ENCODE results near the gene NDST1.

Gene NDST1

DNA sequence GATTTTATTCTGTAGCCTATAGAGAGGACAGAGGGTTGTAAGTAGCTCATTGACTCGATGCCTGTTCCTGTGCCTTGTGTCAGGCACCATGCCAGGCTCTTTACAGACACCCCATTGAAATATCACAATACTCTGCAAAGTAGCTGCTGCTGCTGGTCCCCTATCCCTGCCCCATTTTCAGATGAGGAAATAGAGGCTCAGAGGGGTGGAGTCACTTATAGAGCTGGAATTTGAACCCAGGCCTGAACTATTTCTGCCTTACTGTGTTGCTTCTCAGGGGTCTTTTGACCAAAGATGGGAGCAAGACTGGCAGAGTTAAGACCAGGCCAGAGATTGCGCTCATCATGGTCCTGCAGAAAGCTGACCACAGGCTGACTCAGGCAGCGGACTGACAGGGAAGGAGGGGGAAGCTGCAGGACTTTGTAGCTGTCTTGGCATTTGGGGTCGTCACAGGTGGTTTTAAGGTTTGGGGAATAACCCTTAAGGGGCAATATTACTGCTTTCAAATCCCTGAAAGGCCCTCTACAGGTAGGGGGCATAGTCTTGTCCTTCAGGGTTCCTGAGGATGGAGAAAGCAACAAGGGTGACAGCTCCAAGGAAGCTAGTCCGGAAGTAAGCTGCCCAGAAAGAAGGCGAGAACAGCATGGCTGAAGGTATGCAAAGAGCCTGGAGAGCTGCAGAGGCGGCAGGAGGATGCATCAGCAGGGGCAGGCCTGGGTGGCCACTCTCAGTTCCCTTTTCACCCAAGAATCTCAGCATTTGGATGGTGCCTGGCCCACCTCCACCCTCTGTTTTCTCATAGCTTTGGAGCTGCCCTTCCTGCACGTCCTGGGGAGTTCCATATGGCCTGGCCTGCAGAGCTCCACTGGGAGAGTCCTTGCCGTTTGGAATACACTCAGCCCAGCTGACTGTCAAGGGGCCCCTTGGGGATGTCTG lies 18.3 kb upstream of the NDST1 start:
- DNase-seq (ENCODE audit: low spot score): no peak

DNA sequence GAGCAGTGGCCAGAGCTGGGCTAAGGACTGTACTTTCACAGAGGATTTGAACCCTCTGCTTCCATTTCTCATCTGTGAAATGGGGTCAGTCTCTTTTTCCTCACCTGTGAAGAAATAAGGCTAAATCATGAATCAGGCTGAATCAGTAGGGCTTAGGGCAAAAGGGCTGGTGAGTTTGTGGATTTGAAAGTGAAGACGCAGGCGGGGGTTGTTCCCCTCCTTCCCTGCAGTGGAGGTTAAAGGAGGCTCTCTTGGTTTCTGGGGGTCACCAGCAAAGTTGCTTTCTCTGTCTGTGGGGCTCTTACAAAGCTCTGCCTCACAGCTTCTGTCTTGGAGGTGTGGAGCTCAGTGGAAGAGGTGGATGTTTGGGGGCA lies 17.6 kb upstream of the NDST1 start:
- DNase-seq (ENCODE audit: low spot score): no peak

DNA sequence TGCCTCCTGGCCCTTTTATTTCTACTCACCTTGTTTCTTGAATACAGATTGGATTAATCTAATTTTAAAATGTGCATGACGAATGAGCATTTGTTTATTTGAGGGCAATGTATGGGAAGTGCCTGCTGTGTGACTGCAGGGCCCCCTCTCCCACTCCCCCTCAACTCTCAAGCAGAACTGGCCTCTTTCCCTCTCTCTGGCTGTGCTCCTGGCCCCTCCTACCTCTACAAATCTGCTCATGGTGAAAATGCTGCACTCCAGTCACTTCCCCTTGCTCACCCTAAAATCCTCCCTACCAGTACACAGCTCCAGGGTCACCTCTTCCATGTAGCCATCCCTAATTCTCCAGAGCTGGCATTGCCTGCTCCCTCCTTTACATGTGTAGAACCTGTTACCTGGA lies 17.2 kb upstream of the NDST1 start:
- DNase-seq (ENCODE audit: low spot score): no peak

DNA sequence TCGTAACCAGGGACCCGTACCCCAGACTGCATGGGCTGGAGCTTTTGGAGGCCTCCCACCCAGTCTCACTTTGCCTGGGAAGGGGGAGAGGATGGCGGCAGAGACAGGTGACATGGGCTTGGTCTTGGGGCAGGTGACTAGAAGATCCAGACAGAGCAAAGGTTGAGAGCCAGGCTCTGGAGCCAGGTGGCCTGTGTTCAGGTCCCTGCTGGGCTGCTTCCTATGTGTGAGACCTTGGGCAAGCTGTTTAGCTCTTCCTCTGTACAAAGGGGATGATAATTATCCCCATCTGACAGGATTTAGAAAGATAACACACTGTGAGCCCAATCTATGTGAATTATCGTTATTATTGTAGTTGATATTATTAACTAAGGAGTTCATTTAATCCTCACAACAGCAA lies 16.1 kb upstream of the NDST1 start:
- no peak for DNase-seq (ENCODE audit: low spot score)

DNA sequence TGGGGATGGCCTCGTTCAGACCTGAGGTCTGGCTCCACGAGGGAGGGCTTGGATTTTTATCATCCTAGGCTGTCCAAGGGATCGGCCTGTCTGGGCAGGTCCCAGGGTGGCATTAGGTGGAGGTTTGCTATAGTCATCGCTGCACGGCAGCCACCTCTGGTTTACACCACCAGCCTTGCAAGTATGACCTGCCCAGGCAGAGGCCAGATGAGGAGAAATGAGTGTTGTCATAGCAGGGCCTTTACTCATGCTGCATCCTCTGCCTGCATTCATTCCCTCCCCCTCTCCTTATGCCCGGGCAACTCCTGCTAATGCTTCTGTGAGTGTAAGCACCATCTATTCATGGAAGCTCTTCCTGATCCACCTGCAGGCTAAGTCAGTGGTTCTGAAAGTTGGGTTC lies 15.3 kb upstream of the NDST1 start:
- no peak for DNase-seq (ENCODE audit: low spot score)

DNA sequence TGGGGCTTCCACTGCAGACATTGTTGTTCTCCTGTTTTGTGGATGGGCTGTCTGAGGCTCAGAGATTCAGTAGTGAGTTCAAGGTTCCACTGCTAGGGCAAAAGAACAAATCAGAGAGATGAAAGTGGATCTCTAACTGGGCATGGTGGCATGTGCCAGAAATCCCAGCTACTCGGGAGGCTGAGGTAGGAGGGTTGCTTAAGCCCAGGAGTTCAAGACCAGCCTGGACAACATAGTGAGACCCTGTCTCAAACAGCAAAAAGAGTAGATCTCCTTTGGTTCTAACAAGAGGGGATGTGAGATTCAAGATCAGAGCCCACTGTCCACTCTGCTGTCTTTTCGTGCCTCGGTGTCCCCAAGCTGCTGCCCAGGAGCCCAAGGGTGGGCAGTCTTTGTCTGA lies 11.8 kb upstream of the NDST1 start:
- no peak for DNase-seq (ENCODE audit: low spot score)

DNA sequence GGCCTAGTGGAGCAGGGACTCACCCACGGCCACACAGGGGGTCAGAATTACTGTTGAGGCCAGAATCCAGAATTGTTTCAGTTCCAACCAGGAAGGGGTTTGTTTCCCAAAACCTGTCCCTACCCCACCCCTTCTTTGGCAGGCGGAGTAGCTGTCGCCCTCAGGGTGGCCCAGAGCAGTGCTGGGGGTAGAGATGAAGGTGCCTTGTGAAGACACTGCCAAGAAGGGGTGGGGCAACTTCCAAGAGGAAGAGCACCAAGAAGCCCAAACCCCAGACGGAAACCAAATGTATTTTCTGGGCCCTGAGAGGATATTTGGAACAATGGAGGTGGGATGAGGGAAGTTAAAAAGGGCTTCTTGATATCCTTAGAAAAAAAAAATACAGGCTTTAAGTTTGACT lies 11.4 kb upstream of the NDST1 start:
- no peak for DNase-seq (ENCODE audit: low spot score)

DNA sequence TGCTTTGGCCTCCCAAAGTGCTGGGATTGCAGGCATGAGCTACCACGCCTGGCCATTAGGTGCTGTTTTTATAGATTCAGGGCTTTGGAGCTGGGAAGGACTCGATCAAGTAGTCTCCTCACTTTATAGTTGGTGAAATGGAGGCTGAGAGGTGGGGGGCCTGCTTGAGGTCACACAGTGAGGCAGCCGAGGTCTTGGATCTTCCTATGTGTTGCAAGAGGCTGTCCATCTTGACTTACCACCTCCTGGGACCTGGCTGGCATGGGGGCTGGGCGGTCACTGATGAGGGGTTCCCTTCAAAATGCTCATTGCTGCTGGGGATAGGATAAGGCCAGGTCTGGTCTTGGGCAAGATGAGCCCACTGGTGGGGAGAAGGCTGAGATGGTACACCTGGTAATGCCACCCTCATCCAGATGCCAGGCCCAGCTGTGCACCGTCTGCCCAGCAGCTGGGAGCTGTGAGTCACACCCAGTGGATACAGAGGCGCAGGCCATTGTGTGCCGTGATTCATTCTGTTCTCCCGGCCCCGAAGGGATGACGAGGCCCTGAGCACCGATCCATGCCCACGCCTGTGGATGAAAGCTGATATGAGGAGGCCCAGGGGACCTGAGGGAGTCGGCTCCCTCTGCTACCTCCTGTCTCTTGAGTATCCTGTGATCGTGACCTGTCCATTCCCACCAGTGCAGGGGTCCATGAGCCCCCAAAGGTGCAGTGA lies 10.5 kb upstream of the NDST1 start:
- no peak for DNase-seq (ENCODE audit: low spot score)

DNA sequence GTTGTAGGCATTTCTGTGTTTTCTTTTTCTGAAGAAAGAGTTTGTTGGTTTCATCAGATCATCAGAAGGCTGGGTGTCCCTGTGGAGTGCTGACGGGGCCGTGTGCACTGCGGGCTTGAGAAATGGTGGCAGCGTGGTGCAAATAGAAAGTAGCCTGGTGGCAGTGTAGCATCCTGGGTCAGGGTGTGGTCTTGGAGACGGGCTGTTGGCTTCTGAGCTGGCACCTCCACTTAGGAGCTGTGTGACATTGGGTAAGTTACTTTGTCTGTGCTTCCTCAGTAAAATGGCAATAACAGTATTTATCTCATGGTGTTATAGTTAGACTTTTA lies 10.0 kb upstream of the NDST1 start:
- no peak for DNase-seq (ENCODE audit: low spot score)

DNA sequence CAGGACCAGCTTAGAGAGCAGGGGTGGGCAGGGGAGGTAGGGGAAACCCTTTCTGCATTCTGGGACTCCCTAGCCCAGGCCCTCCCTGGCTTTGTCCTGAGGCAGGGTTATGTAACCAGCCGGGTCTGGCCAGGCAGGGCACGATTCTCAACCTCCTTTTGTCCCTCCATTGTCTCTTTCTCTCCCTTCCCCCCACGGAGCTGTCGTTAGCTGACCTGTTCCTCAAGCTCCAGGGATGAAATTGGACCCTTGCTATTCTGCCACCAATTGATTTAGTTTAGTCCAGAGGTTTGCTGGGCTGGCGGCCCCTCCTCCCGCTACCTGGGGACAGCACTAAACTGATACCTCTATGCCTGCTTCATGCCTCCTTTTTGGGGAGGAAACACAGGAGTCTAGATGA lies 9.4 kb upstream of the NDST1 start:
- DNase-seq (ENCODE audit: low spot score): no peak

DNA sequence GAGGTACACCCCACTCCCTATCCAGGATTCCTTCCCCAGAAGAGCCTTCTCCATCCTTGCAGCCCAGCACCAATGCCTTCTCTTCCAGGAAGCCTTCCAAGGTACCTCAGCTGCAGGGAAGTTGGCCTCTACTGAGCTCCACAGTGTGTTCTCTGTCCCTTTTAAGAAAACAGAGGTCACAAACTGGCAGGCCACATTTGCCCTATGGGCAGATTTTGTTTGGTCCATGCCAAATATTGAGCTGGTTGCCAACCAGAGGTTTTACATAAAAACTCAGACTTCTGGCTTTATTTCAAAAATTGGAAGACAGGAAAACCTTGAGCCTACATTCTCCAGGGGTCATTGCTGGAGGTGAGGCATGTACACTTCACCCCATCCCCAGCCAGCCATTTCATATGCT lies 9.0 kb upstream of the NDST1 start:
- no peak for DNase-seq (ENCODE audit: low spot score)

DNA sequence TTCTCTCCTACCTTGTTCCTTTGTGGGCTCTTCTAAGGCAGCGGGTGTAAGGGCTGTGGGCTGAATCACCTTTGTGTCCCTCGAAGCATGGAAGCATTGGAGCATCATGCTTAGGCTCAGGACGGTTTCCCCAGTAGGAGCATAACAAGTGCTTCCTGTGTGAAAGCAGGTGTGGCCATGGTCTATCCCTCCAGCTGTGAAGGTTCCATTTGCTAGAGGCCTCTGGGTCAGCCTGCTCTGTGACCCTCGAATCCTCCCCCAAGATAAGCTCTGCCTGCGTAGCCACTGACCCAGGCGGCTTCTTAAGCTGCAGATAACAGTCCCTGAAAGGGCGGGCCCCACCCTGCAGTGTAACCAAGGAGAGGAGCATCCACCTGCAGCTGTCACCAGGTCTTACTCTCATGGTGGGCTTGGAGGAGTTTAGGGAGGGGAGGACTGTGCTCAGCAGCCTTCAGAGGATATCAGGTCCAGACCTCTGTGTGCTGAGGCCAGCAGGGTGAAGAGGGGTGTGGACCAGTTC lies 8.4 kb upstream of the NDST1 start:
- no peak for DNase-seq (ENCODE audit: low spot score)

DNA sequence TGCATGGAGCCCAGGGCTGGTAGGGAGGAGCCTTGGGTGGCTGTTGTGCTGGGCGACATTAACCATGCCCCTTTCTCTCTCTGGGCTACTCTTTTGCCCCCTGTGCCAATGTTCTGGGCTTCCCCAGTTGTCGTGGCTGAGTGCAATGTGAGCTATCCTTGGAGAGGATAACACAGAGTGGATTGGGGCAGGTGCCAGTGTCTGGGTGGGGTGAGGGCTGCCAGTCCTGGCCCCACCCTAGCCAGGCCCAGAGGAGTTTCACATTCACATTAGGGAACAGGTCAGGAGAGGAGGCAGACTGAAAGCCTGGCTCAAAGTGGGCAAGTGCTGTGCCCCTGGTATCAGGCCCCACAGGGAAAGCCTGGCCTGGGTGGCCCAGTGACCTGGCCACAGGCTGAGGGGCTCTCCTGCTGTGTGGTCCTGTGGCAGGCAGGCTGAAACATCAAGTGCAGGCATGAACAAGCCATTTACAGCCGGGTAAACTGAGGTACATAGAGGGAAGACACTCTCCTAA lies 7.5 kb upstream of the NDST1 start:
- no peak for DNase-seq (ENCODE audit: low spot score)

DNA sequence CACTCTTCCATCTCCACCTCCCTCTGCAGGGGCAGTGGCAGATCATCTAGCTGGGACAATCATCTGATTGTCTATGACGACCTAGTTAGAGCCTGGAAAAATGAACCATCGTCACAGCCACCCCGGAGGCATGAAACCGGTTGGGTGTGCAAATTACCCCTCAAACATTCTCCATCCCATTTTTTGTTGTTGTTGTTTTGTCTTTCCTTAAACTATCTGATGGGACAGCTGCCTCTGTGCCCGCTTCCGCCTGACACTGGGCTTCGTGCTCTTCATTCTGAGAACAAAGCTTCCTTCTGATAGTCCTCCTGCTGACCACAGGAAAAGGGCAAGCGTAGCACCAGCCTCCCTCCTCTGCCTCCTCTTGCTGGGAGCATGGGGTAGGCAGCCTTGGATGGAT lies 7.0 kb upstream of the NDST1 start:
- no peak for DNase-seq (ENCODE audit: low spot score)

DNA sequence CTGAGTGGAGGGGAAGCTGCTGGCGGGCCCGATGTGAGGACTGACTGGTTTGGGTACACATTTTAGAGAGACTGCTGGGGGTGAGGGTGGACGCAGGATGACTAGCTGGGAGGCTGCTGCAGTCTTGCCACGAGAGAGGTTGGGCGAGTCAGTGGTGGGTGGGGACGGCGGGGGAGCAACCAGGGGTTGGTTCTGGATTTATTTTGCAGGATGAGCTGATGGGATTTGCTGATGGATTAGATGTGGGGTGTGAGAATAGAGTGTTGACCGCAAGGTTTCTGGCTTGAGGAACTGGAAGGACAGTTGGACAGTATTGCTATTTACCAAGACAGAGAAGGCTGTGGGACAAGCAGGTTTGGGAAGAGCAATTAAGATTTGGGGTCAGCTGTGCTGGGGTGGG lies 5.8 kb upstream of the NDST1 start:
- DNase-seq (ENCODE audit: low spot score): no peak

DNA sequence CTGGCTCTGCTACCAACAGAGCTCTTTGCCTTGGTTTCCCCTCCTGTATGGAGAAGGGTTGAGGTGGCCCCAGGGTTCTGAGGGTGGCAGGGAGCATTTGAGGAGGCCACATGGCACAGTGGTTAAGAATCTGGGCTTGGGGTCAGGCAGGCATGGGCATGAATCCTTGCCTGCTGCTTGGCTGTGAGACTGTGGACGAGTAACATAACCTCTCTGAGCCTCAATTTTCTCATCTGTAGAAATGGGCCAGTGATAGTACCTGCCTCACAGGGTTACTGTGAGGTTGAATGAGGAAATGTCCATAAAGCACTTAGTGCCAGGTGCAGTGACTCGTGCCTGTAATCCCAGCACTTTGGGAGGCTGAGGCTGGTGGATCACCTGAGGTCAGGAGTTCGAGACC lies 5.1 kb upstream of the NDST1 start:
- DNase-seq (ENCODE audit: low spot score): no peak

DNA sequence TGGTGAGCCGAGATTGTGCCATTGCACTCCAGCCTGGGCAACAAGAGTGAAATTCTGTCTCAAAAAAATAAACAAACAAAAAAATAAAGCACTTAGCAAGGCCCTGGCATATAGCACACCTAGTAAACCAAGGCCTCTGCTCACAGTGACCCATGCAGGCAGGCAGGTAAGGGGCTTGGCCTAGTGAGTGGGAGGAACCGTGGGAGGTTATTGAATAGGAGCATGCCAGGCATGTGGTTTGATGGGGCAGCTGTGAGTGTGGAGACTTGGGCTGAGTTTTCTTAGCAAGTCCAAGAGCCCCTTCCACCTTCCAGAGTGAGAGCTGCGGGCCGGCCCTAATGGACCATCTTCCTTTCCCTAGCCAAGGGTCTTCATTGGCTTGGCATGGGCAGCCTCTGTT lies 4.5 kb upstream of the NDST1 start:
- DNase-seq (ENCODE audit: low spot score): no peak

DNA sequence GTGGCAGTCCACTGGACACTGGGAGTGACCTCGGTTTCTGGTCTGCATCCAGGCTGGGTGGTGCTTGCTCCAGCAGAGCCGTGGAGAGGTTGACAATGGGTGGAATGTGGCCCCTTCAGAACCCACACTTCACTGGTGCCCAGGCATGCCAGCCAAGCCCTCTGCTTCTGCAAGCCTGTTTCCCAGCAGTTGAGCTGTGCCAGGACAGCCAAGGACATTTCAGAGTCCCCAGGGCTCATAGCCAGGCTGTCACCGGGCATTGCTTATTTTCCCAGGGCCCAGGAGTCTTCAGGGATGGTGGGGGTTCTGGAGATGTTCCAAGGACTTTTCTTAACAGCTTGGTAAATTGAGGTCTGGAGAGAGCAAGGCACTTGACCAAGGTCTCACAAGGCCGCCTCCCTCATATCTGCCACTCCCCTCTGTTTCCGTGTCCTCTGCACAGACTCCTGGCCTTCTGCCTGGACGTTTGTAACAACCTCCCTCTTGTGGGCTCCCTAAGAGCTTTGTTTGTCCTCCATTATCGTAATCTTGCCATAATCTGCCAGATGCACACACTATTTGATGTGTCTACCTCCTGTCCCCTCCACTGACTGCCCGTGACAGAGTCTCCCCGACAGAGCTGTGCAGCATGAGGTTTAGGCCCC lies 3.8 kb upstream of the NDST1 start:
- no peak for DNase-seq (ENCODE audit: low spot score)

DNA sequence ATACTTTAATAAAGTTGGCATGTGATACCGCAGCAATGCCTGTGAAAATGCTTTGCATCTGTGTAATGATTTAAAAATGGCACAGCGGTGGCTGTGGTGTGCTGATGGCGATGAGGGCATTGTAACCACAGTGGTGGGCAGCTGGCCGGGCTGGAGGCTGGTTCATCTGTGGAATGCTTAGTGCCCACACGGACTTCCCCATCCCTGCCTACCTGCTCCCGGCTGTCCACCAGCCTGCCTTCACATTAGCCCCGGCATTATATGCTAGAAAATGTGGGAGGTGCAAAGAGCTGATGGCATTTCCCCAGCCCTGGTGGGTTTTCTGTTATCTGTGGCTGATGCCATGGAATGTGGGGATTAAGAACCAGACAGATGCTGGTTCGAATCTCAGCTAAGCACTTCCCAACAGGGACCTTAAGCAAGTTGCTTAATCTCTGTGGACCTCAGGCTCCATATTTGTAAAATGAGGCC lies 2.9 kb upstream of the NDST1 start:
- no peak for DNase-seq (ENCODE audit: low spot score)

DNA sequence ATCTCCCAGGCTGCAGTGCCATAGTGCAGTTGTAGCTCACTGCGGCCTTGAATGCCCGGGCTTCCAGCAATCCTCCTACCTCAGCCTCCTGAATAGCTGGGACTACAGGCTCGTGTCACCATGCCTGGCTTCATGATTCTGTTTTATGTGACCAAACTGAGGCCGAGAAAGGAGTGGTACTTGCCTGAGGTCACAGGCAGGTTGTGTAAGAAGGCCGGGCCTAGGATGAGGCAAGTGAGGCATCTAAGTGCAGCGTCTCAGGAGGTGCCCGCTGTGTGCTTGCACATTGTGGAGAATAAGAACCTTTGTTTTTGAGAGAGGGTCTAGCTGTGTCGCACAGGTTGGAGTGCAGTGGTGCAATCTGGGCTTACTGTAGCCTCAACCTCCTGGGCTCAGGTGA lies 2.1 kb upstream of the NDST1 start:
- no peak for DNase-seq (ENCODE audit: low spot score)

DNA sequence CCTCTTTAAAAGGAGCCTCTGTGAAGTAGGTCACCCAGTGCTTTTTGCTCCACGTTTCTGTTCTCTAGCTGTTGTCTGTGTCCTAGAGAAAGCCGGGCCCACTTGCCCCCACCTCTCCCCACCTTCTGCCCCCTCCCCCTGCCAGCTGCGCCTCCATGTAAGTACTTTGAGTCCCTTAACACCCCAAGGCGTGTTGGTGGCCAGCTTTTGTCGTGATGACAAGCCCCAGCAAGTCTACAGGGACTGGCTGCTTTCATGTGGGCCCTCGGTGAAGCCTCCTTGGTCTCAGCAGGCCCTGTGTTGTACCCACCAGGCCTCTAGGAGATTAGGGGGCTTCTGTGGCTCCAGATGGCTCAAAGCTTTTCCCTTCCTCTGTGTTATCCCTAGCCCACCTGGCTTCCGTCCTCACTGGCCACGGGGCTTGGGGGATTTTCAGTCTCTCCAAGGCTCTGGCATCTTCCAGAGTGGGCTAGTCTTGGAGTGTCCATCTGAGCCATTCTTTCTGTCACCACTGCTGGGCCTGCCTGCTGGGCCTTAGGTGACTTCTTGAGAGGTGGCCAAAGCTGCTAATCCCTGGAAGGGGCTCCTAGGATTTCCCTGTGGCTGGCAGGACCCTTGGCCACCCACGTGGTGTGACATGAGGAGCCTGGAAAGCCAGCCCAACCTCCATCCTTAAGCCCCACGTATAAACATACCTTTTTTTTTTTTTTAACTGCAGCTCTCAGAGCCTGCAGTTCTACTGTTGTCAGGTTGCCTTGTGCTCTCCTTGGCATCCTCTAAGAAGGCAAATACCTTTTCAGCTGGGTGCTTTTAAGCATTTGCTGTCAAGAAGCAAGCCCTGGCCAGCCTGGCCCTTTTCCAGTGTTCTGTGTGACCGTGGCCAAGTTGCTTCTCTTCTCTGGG lies 1.1 kb upstream of the NDST1 start:
- DNase-seq (ENCODE audit: low spot score): no peak

DNA sequence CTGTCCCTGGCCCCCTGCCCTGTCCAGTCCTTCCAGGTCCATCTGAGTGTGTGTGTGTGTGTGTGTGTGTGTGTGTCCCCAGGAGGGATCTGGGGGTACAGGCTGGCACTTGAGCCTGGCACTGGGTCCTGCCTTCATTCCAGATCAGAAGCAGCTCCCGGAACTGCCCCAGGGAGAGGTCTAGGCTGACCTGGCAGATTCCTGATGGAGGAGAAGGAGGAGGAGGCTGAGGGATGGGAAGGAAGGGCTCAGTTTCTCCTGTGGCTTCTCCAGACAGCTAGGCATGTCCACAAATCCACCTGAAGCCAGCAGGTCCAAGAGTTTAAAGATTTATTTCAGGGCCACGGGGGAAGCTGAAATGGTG lies 328 bp downstream of the NDST1 start:
- DNase-seq (ENCODE audit: low spot score): no peak
